ENCODE data around the gene TBC1D22A. TPM values are rescaled to one million over a fixed set of nuclear protein-coding genes. Genes with fewer than 3 reads are reported as not detected.

Gene TBC1D22A
- total and polyA plus RNA-seq, 2 experiments from 2014 or later = 9.6 to 13.3 TPM

- no peak for TF ChIP-seq CTCF (conservative IDR thresholded peaks at IDR 0.05; ENCODE audit: low read depth in 2 of 2)
- TF ChIP-seq ZNF114 (CRISPR knock-in tag; IDR thresholded peaks at IDR 0.05) = no peak
- TF ChIP-seq EZH2phosphoT487 (IDR thresholded peaks at IDR 0.05; ENCODE audit: unreplicated experiment) = no peak
- no peak for TF ChIP-seq POLR2AphosphoS5 (IDR thresholded peaks at IDR 0.05; ENCODE audit: low read depth)
- no peak for TF ChIP-seq EZH2 (IDR thresholded peaks at IDR 0.05; ENCODE audit: low read depth, unreplicated experiment)
- no peak for TF ChIP-seq ZNF331 (CRISPR knock-in tag; IDR thresholded peaks at IDR 0.05; ENCODE audit: low read depth)
- no peak for TF ChIP-seq ETS1 (IDR thresholded peaks at IDR 0.05)
- TF ChIP-seq NANOG (IDR thresholded peaks at IDR 0.05; ENCODE audit: borderline replicate concordance) = no peak
- no peak for TF ChIP-seq JUNB (IDR thresholded peaks at IDR 0.05; ENCODE audit: unreplicated experiment)
- TF ChIP-seq CREB1 (CRISPR knock-in tag; IDR thresholded peaks at IDR 0.05; ENCODE audit: low read depth) = no peak
Measured at GRCh38 chr22:47084226-47084625, 321.8 kb downstream of the TBC1D22A start (continued).

GRCh38 chr22:47086596-47087248, 324.3 kb downstream of the TBC1D22A start:
- Histone ChIP-seq H3K9me2 (ENCODE audit: insufficient read depth) (no peaks in the 10 kb centered on the region), H3K79me2 (replicated peaks; ENCODE audit: insufficient read depth) (no peaks in the 10 kb centered on the region), H2AFZ (no peak overlapping the region), H3K4me1 (ENCODE audit: insufficient read depth) (0 out of 2 replicates have a peak, but pooled peaks cover 14% of the 10 kb centered on the region), H3K4me2 (no peak overlapping the region), H3K27ac (ENCODE audit: low read depth) (no peak overlapping the region), H3K27me3 (ENCODE audit: insufficient read depth) (no peaks in the 10 kb centered on the region), H4K20me1 (replicated peaks; ENCODE audit: insufficient read depth) (no peaks in the 10 kb centered on the region), H3F3A (replicated peaks; ENCODE audit: low read depth) (no peaks in the 10 kb centered on the region), H3K4me3 (no peak overlapping the region), H3K36me3 (ENCODE audit: insufficient read depth) (no peaks in the 10 kb centered on the region)
- Mint-ChIP-seq H3K4me3 (no peak overlapping the region), H3K27me3 (ENCODE audit: insufficient read depth, low read depth, poor library complexity) (peaks cover 2% of the 10 kb centered on the region), H3K36me3 (ENCODE audit: low read depth) (no peaks in the 10 kb centered on the region), H3K4me1 (peaks cover 26% of the 10 kb centered on the region), H3K9me3 (no peaks in the 10 kb centered on the region), H3K27ac (no peak overlapping the region)
- DNase-seq (ENCODE audit: low spot score) = no peak
- ATAC-seq = no peak
- TF ChIP-seq CTCF (conservative IDR thresholded peaks at IDR 0.05; ENCODE audit: low read depth in 2 of 2) (no peak), ZNF462 (CRISPR knock-in tag; IDR thresholded peaks at IDR 0.05) (no peak), JUNB (IDR thresholded peaks at IDR 0.05; ENCODE audit: unreplicated experiment) (no peak), STAT1 (IDR thresholded peaks at IDR 0.05; ENCODE audit: unreplicated experiment) (no peak), EZH2 (IDR thresholded peaks at IDR 0.05; ENCODE audit: low read depth, unreplicated experiment) (no peak), ETS1 (IDR thresholded peaks at IDR 0.05) (no peak), NANOG (IDR thresholded peaks at IDR 0.05; ENCODE audit: borderline replicate concordance) (no peak)
